ENCODE results near the gene PIGB.
"Not testable (repeated sequence)": the region's sequence is repeated elsewhere in the genome, so short reads cannot be mapped to it uniquely, and the experiment has no call there.

PIGB gene

DNA sequence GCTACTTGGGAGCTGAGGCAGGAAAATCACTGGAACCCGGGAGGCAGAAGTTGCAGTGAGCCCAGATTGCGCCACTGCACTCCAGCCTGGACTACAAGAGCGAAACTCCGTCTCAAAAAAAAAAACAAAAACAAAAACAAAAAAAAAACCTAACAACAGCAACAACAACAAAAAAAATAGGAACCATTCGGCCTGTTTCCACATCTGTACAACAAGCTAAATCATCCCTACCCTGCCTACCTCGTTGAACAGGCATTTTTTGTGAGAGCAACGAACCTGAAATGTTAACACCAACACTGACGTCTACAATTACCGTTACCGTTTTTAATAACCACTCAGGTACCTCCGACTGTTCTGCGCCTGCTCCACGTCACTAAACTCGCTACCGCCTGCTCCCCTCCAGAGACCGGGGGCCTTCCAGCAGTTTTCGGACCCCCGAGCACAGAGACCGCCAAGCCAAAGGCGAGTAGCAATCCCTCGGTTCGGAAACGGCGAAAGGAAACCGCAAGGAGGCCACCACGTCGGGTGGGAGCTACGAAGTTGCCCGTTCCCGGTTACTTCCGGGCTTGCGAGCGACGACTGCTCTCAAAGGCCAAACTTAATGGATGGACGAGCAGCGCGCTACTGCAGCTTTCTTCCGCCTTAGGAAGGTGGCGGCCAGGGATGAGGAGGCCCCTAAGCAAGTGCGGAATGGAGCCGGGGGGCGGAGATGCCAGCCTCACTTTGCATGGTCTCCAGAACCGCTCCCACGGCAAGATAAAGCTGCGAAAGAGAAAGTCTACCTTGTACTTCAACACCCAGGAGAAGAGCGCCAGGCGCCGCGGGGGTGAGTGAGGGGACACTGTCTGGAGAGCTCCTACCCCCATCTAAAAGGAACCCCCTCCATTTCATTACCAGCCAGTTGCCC lies at the start of gene PIGB, which contains the start of gene PIGBOS1:
Gene PIGB (plus strand): TSS at position 635 of the 907 bp plus-strand sequence. CDS start 29 bp downstream, at position 664.
Gene PIGBOS1 (minus strand): TSS at position 536 of the 907 bp plus-strand sequence. CDS start 1,331 bp downstream, outside the sequence.
- DNase-seq: peak; percentile 53 to 78

DNA sequence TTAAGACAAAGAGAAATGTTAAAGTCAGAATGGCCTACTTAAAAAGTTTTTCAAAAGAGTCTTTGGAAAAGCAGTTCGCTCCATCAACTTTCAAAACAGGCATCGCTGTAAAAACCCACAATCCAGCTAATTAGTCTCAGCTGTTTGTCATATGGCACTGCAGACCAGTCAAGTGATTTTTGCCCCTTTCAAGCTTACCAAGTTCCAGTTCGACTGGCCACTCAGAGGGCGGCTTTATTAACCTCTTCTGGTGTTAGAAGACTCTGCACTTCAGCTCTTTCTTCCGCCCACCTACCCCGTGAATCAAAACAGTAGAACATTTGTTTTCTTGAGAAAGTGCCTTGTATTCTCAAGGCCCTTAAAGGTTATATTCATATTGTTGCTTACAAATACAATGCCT lies 48.7 kb upstream of the PIGB start:
- DNase-seq: no peak

DNA sequence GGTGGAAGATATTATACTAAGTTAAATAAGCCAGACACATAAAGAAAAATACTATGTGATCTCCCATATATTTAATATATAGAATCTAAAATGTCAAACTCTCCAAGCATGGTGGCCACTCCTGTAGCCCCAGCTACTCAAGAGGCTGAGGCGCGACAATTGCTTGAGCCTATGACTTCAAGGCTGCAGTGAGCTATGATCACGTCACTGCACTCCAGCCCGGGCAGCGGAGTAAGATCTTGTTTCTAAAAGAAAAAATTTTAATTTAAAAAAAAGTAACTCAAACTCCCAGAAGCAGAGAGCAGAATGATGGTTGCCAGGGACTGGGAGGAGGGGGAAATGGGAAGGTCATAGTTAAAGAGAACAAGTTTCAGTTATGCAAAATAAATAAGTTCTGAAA lies 42.7 kb upstream of the PIGB start:
- DNase-seq: no peak

DNA sequence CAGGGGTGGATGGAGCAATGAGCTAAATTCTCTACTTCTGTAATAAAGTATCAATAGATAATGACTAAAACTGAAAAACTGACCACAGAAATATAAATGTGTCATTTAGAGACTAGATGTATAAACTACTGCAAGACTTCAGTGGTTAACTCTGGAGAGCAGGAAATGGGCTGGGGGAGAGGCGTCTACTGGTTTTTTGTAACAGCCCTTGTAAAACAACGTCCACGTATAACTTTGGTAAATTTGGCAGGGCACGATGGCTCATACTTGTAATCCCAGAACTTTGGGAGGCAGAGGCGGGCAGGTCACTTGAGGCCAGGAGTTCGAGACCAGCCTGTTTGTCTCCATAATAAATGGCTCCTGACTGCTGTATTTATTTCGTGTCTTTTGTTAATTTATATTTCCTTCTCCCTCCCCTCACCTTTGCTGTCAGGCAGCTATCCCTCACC lies 41.9 kb upstream of the PIGB start:
- no peak for DNase-seq

DNA sequence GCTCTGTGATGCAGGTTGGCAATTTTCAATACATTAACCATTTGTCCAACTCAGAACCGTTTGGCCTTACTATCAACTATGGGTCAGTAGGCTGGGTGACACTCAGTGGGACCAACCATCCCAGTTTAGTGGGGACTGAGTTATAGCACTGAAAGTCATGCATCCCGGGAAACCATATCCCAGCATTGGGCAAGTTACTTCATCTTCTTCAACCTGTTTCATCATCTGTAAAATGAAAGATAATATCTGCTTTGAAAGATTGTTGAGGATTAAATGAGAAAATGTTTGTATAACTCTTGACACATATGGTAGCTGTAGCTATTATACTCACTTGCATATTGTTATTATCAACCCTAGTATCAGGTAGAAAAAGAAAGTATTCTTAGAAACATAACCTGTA lies 41.3 kb upstream of the PIGB start:
- DNase-seq: no peak

DNA sequence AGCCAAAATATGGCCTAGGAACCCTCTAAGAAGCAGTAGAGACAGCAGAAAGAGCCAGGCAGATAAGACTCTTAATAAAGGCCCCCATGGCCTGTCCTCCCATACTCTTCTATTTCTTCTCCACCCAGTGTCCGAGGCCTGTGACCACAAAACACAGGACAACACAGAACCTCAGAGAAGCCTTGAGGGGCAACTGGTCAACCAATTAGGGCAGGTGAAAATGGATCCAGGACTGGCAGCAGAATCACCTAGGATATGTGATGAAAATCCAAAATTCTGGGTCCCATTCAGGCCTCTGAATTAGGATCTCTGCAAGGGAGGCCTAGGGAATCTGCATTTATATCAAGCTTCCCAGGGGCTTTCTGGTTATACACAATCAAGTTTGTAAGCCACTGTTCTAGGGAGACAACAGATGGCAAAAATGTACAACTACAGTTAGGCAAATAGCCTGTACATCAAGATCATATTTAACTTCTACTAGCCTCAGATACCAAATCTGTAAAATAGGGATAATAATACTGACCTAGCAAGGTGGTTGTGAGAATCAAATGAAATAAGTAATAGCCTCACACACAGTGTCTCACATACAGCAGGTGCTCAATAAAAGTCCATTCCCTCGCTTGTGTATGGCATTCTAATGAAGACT lies 39.8 kb upstream of the PIGB start:
- DNase-seq: no peak

DNA sequence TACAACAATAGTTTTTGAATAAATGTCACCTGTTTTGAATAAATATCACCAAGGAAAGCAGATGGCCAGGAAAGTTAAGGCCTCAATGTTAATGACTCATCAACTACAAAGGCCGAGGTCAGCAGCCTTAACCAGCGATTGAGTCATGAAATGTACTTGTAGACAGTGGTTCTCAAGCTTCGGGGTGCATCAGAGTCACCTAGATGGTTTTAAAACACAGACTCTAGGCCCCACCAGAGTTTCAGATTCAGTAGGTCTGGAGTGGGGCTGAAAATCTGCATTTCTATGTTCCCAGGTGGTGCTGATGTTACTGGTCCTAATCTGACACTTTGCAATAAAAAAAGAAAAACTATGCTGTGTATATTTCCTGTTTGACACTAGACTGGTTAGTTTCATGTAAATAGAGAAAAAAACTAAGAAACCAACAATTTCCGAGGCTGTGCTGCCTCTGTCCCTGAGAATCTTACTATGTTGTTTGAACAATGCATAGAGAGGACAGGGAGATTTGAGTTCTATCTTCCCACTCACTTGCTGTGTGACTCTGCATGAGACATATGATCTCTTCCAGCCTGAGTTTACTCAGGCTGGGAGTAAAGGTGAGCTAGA lies 39.2 kb upstream of the PIGB start:
- DNase-seq: no peak

DNA sequence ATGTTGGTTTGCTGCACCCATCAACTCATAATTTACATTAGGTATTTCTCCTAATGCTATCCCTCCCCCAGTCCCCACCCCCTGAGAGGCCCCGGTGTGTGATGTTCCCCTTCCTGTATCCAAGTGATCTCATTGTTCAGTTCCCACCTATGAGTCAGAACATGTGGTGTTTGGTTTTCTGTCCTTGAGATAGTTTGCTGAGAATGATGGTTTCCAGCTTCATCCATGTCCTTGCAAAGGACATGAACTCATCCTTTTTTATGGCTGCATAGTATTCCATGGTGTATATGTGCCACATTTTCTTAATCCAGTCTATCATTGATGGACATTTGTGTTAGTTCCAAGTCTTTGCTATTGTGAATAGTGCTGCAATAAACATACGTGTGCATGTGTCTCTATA lies 38.4 kb upstream of the PIGB start:
- not testable (repeated sequence) for DNase-seq

DNA sequence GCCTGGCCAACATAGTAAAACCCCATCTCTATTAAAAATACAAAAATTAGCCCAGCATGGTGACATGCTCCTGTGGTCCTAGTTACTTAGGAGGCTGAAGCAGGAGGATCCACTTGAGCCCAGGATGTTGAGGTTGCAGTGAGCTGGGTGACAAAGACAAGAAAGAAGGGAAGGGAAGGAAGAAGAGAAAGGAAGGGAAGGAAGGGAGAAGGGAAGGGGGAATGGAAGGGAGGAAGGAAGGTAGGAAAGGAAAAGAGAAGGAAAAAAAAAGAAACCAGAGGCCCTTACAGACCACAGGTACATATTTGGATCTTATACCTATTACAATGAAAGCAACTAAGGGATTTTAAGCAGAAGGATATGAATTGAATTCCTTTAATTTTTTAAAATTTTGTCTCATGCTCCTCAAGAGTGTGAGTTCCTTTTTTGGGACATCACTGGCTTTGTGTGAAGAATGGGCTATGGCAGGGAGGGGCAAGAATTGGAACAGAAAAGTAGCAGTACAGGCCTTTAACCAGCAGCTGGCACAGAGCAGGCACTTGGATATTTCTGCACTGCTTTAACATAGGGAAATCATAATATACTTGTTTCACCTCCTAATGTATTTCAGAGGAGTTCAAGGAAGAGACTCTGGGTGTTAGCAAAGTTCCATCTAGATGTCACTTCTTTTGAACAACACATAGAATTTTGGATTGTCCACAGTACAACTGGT lies 37.3 kb upstream of the PIGB start:
- DNase-seq: no peak

DNA sequence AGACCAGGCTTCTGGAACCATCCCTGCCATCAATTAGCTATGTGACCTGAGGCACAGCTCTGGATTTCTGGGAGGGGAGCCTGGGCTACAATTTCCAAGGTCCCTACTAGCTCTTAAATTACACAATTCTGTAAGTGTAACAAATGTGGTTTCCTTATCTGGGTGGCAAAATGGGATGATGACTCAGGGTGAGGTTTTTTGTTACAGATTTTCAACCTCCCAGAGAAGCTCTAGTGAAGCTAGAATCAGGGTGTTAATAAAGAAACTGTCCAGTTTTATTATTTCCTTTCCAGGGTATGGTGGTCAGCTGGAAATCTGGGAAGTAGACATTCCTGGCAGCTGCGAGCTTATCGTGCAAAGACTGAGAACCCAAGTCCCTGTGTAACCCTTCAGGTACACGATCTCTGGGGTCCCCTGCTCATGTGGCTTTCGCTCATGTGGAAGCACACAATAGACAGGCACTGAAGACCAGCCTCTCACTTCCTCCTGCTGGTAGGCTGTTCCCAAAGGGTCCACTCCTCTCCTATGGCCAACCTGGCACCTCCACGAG lies 36.7 kb upstream of the PIGB start:
- no peak for DNase-seq

DNA sequence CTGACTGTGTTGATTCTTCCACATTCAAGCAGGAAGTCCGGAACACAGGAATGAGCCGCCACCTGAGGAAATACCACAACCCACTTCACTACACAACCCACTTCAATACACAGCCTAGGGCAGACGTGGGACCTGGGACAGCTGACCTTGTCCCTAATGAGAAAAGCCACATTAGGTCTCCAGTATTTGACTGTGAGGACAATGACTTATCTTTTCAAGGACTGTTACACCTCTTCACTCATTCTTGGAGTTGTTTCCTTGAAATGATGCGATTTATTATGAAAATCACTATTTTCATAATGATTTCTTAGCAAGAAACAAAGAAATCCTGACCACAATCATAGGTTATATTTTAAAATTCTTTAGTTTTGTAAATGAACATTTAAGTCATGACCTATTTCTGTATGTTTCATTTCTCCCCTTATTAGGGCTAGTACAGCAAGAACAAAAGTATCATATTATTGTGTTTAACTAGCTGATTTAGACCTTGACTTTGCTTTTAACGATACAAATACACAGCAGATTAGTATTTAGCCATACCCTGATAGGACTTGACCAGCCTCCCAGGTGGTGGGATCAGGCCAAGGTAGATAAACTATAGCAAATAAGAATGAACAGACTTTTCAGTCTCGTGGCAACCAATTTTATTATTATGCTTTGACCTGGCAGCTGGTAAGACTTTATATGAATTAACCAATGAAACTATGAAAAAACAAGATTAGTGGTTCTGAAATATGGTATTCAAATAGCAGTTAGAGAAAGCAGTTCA lies 35.5 kb upstream of the PIGB start:
- no peak for DNase-seq

DNA sequence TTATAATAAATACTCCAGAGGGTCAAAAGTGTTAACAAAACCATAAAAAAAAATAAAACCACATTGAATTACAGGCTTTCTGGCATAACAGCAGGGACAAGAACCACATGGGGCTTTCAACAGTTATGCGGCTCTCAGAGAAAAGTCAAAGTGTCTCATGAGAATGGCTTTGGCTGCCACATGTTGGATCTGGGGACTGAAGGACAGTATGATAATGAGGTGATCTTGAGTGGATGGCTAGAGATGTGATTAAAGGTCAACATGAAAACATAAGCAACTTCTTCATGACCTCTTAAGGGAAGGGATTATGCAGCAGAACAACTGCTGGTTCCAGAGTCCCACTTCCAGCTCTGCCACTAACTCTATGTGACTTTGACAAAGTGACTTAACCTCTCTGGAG lies 34.6 kb upstream of the PIGB start:
- DNase-seq: no peak

DNA sequence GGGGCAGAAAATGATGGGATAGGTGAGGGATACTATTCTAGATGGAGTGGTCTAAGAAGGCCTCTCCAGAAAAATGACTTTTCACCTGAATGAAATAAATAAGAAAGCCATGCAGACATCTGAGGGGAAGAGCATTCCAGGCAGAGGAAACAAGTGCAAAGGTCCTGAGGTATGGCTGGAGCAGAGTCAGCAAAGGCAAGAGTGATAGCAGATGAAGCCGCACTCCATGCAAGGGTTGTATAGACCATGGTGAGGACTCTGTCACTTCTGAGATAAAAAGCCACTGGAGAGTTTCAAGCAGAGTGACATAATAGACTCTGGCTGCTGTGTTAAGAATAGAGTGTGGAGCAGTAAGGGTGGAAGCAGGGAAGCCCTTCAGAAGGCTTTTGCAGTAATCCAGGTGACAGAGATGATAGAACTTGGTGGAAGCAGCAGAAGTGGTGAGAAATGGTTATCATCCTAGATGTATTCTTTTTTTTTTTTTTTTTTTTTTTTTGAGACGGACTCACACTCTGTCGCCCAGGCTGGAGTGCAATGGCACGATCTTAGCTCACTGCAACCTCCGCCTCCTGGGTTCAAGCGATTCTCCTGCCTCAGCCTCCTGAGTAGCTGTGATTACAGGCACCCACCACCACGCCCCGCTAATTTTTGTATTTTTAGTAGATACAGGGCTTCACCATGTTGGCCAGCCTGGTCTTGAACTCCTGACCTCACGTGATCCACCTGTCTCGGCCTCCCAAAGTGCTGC lies 32.4 kb upstream of the PIGB start:
- DNase-seq: not testable (repeated sequence)

DNA sequence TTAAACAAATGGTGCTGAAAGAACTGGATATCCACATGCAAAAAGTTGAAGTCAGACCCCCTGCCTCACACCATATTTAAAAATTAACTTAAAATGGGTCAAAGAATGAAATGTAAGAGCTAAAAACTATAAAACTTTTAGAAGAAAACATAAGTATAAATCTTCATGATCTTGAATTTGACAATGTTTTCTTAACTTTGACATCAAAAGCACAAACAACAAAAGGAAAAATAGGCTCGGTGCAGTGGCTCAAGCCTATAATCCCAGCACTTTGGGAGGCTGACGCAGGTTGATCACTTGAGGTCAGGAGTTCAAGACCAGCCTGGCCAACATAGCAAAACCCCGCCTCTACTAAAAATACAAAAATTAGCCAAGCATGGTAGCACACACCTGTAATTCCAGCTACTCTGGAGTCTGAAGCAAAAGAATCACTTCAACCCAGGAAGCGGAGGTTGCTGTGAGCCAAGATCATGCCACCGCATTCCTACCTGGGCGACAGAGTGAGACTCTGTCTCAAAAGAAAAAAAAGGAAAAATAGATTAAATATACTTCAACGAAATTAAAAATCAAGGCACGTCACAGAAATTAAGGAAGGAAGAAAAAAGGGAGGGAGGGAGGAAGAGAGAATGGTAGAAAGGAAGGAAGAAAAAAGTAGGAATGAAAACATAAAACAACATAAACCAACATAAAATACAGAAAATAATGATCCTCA lies 30.9 kb upstream of the PIGB start:
- DNase-seq: no peak

DNA sequence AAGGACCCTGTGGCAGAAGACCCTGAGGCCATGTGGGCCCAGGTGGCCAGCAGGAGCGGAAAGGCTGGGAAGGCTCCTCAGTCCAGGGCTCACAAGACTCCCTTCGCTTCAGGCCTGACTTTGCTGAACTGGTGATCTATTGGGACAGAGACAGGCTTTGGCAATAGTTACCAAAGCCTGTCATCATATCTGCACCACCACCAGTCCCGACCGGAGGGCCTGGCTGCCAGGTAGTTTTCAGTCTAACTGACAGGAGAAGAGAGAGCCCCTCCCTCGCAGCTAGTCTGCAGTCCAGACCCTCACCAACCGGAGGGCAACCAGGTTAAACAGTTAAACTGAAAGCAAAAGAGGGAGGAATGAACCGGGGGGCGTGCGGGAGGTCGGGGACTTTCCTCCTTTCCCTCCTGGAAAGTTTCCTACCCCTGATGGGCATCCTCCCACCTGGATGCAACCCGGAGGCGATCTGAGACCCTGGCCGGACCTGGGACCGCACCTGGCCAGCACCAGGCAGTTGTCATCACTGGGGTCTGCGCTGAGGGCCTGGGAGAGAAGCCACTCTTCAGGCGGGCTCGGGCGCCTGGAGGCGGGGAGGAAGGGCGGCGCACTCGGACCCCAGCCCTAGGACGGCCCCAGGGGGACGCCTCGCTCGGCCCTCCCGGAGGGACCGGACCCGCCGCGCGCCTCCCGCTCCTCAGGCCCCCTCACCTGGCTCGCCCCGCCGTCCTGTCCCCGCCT lies 29.8 kb upstream of the PIGB start:
- DNase-seq: peak in 1 of 2 experiments; percentile 44

DNA sequence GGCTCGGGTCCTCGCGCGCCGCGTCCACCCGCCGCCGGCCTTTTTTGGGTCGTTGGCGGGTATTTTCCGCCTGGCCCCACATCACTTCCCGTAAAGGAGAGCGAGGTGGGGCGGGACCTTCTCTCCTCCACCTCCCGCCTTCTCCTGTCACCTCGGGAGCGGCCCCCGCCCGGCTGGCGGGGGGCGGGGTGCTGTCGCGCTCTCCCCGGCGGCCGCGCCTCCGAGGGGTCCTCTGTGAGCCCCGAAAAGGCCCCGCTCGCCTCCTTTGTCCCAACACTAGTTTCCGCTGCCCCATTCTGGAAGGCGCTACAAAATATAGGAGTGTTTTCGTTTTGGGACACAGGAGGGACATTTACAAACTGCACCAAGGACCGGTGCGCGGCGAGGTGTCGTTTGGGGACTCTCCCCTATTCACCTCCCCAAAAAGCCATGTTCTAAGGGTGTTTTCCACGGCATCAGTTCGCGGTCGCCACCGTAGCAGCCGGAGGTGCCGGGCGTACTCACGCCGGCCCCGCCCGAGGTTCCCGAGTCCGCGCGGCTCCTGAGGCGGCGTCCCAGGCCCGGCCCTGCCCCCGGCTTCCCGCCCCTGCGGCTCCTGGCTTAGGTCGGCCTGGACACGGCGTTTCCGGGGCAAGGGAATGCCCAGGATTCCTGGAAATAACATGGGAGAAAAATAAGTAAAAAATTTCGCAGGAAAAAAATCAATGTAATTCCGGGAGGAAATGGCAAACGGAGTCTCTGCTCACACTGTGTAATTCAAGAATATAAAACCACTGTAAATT lies 29.1 kb upstream of the PIGB start, which contains the start of gene RAB27A:
Gene RAB27A (minus strand): TSS at position 68 of the 782 bp plus-strand sequence. CDS start 54,879 bp downstream, outside the sequence.
- peak; percentile 44 to 70 for DNase-seq

DNA sequence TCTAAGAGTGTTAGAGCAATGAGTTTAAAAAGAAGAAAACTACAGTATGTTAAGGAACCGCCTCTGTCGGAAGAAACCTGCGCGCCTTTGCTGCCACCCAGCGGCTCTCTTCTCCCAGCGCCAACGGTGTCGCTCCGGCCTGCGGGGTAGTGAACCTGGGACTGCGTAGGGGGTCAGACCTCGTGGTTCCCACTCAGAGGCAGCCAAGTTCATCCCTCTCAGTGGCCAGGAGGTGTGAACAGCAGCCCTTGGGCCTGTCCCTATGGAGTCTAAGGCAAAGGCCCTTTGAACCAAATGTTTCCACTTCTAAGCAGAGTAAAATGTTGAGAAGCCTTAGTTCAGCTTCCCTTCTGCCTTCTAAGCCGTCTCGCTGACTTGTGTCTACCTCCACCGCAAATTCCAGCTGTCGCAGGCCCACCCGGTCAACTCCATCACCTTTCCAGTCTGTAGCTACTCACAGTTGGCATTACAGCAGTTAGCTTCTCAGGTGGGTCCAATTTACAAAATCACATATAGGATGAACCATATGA lies 28.4 kb upstream of the PIGB start:
- DNase-seq: peak; percentile 44 to 76

DNA sequence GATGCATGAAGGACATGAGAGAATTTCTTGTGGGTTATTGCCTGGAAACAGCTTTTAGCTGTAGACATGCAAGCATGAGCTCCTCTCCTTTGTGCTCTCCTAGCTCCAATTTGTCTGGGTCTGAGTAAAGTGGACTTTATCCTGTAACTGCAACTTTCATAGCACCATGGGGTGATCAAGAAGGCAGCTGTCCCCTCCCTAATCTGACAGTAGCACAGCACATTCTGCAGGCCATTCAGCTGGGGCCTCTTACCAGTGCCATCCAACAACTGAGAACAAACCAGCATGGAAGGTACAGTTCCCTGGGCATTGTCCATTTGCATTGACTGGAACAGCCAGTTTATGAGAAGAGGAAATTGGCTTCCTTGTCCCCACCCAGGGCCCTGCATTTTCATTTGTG lies 21.7 kb upstream of the PIGB start:
- no peak for DNase-seq
